SJCRH30 (cell line): ENCODE data around the gene C2CD2L. TPM values are rescaled to one million over a fixed set of nuclear protein-coding genes. Genes with fewer than 3 reads are reported as not detected.

Source experiments
- DNase-seq, 2 experiments: peaks; one replicate each; pipeline ENCODE4 v3.0.0-alpha.2; 2015 to 2020
- H3K27ac ChIP-seq: fragments of 250-450 bp; sonication (Bioruptor Pico); 2 replicates; pipeline ENCODE4 v1.5.1; 2020; ENCODE audit warnings: mild to moderate bottlenecking, moderate library complexity
- H3K27me3 ChIP-seq: fragments of 250-450 bp; sonication (Bioruptor Pico); 2 replicates; pipeline ENCODE4 v1.5.1; 2020; ENCODE audit warnings: mild to moderate bottlenecking, moderate library complexity
- H3K36me3 ChIP-seq: fragments of 250-450 bp; sonication (Bioruptor Pico); 2 replicates; pipeline ENCODE4 v1.5.1; 2020; ENCODE audit warnings: mild to moderate bottlenecking, moderate library complexity
- H3K4me1 ChIP-seq: fragments of 250-450 bp; sonication (Bioruptor Pico); 2 replicates; pipeline ENCODE4 v1.5.1; 2020; ENCODE audit warnings: mild to moderate bottlenecking, moderate library complexity
- H3K4me3 ChIP-seq: fragments of 250-450 bp; sonication (Bioruptor Pico); 2 replicates; pipeline ENCODE4 v1.5.1; 2020; ENCODE audit warnings: mild to moderate bottlenecking, moderate library complexity
- H3K9me3 ChIP-seq: fragments of 250-450 bp; sonication (Bioruptor Pico); replicated peaks from 2 replicates; pipeline ENCODE4 v1.5.1; 2020; ENCODE audit warnings: mild to moderate bottlenecking, moderate library complexity
- total RNA-seq: library from RNA; depleted of rRNA; stranded (reverse); fragments of >200 nt; shearing (Covaris generic); gene quantifications from 2 replicates; pipeline ENCODE4 v1.2.3, GENCODE V29; 2014

C2CD2L gene
- total RNA-seq, 1 experiment from 2014 or later = 4.8 TPM

- no peaks in the 10 kb centered on the region for H3K36me3 ChIP-seq
- DNase-seq = peak in 1 of 2 experiments; percentile 19
- H3K4me1 ChIP-seq = no peaks in the 10 kb centered on the region; the same call in 1 of the 2 replicates
- H3K4me3 ChIP-seq = no peak overlapping the region
- H3K27me3 ChIP-seq = peaks cover 11% of the 10 kb centered on the region; the same call in 1 of the 2 replicates
- H3K9me3 ChIP-seq = no peaks in the 10 kb centered on the region
- H3K27ac ChIP-seq = no peak overlapping the region
These were observed 40.6 kb downstream of the C2CD2L start for GRCh38 chr11:119147604-119148333.

GRCh38 chr11:119148720-119149017 is 41.5 kb downstream of the C2CD2L start:
- peak overlapping the region; percentile 60 for H3K4me3 ChIP-seq
- peaks cover 13% of the 10 kb centered on the region; the same call in 1 of the 2 replicates for H3K27me3 ChIP-seq
- no peaks in the 10 kb centered on the region for H3K9me3 ChIP-seq
- no peaks in the 10 kb centered on the region; the same call in 1 of the 2 replicates for H3K4me1 ChIP-seq
- H3K27ac ChIP-seq = no peak overlapping the region
- DNase-seq = no peak
- H3K36me3 ChIP-seq = no peaks in the 10 kb centered on the region

- H3K27me3 ChIP-seq = peaks cover 13% of the 10 kb centered on the region; the same call in 1 of the 2 replicates
These were observed 42.1 kb downstream of the C2CD2L start, which contains the start of gene ABCG4 for GRCh38 chr11:119149018-119149785. Gene ABCG4 (plus strand): TSS chr11:119149052. CDS start chr11:119149966, 914 bp downstream.

GRCh38 chr11:119149786-119150275 is 42.7 kb downstream of the C2CD2L start:
- peaks cover 13% of the 10 kb centered on the region; the same call in 1 of the 2 replicates for H3K27me3 ChIP-seq
- no peaks in the 10 kb centered on the region for H3K36me3 ChIP-seq
- DNase-seq = no peak
- H3K9me3 ChIP-seq = no peaks in the 10 kb centered on the region
- H3K27ac ChIP-seq = no peak overlapping the region
- peak overlapping the region; percentile 60 for H3K4me3 ChIP-seq
- no peaks in the 10 kb centered on the region; the same call in 1 of the 2 replicates for H3K4me1 ChIP-seq

More at GRCh38 chr11:119149018-119149785, 42.1 kb downstream of the C2CD2L start, which contains the start of gene ABCG4:
- no peak within 1 kb of the TSS for H3K27ac ChIP-seq
- no peaks in the 10 kb centered on the region for H3K9me3 ChIP-seq
- DNase-seq = peak; percentile 30 to 37
- no peaks in the 10 kb centered on the region; the same call in 1 of the 2 replicates for H3K4me1 ChIP-seq
- no peaks in the 10 kb centered on the region for H3K36me3 ChIP-seq
- H3K4me3 ChIP-seq = peak within 1 kb of the TSS; percentile 60

- Histone ChIP-seq H3K27ac (no peak overlapping the region), H3K27me3 (peaks cover 13% of the 10 kb centered on the region; the same call in 1 of the 2 replicates), H3K4me1 (no peaks in the 10 kb centered on the region; the same call in 1 of the 2 replicates), H3K4me3 (no peak overlapping the region), H3K9me3 (no peaks in the 10 kb centered on the region), H3K36me3 (no peaks in the 10 kb centered on the region)
- no peak for DNase-seq
These were observed 44.9 kb downstream of the C2CD2L start for GRCh38 chr11:119152043-119152442.

- Histone ChIP-seq H3K9me3 (no peaks in the 10 kb centered on the region), H3K27ac (no peak overlapping the region), H3K4me1 (no peaks in the 10 kb centered on the region; the same call in 1 of the 2 replicates), H3K4me3 (no peak overlapping the region), H3K36me3 (no peaks in the 10 kb centered on the region), H3K27me3 (peaks cover 13% of the 10 kb centered on the region; the same call in 1 of the 2 replicates)
- DNase-seq = no peak
These were observed 45.5 kb downstream of the C2CD2L start for GRCh38 chr11:119152604-119153003.

- no peak overlapping the region for H3K27ac ChIP-seq
- no peaks in the 10 kb centered on the region for H3K36me3 ChIP-seq
- no peaks in the 10 kb centered on the region for H3K9me3 ChIP-seq
- no peak overlapping the region for H3K4me3 ChIP-seq
- H3K27me3 ChIP-seq = peaks cover 13% of the 10 kb centered on the region; the same call in 1 of the 2 replicates
- H3K4me1 ChIP-seq = no peaks in the 10 kb centered on the region; the same call in 1 of the 2 replicates
- DNase-seq = no peak
These were observed 46.1 kb downstream of the C2CD2L start for GRCh38 chr11:119153049-119153818.

- Histone ChIP-seq H3K27ac (no peak overlapping the region), H3K36me3 (no peaks in the 10 kb centered on the region), H3K27me3 (peaks cover 13% of the 10 kb centered on the region; the same call in 1 of the 2 replicates), H3K4me3 (no peak overlapping the region), H3K4me1 (no peaks in the 10 kb centered on the region), H3K9me3 (no peaks in the 10 kb centered on the region)
- DNase-seq = no peak
These were observed 47.0 kb downstream of the C2CD2L start for GRCh38 chr11:119154178-119154577.

- H3K36me3 ChIP-seq = no peaks in the 10 kb centered on the region
- peak; percentile 36 for DNase-seq
- no peak overlapping the region for H3K4me3 ChIP-seq
- 0 out of 2 replicates have a peak, but pooled peaks cover 3% of the 10 kb centered on the region for H3K27me3 ChIP-seq
- no peak overlapping the region for H3K27ac ChIP-seq
- no peaks in the 10 kb centered on the region for H3K9me3 ChIP-seq
- H3K4me1 ChIP-seq = no peaks in the 10 kb centered on the region
These were observed 48.8 kb downstream of the C2CD2L start for GRCh38 chr11:119155733-119156492.

- Histone ChIP-seq H3K36me3 (no peaks in the 10 kb centered on the region), H3K4me3 (no peak overlapping the region), H3K27me3 (0 out of 2 replicates have a peak, but pooled peaks cover 3% of the 10 kb centered on the region), H3K4me1 (no peaks in the 10 kb centered on the region), H3K27ac (no peak overlapping the region), H3K9me3 (no peaks in the 10 kb centered on the region)
- no peak for DNase-seq
These were observed 49.4 kb downstream of the C2CD2L start for GRCh38 chr11:119156496-119156895.

- no peak for DNase-seq
- Histone ChIP-seq H3K9me3 (no peaks in the 10 kb centered on the region), H3K4me3 (no peak overlapping the region), H3K27me3 (0 out of 2 replicates have a peak, but pooled peaks cover 3% of the 10 kb centered on the region), H3K27ac (no peak overlapping the region), H3K4me1 (no peaks in the 10 kb centered on the region), H3K36me3 (no peaks in the 10 kb centered on the region)
These were observed 49.9 kb downstream of the C2CD2L start for GRCh38 chr11:119157063-119157462.

GRCh38 chr11:119158467-119158866 is 51.3 kb downstream of the C2CD2L start:
- no peaks in the 10 kb centered on the region for H3K36me3 ChIP-seq
- H3K27ac ChIP-seq = no peak overlapping the region
- no peaks in the 10 kb centered on the region for H3K4me1 ChIP-seq
- no peaks in the 10 kb centered on the region for H3K27me3 ChIP-seq
- DNase-seq = no peak
- no peak overlapping the region for H3K4me3 ChIP-seq
- no peaks in the 10 kb centered on the region for H3K9me3 ChIP-seq

- DNase-seq = no peak
- Histone ChIP-seq H3K27ac (no peak overlapping the region), H3K4me3 (no peak overlapping the region), H3K9me3 (no peaks in the 10 kb centered on the region), H3K27me3 (no peaks in the 10 kb centered on the region), H3K36me3 (no peaks in the 10 kb centered on the region), H3K4me1 (no peaks in the 10 kb centered on the region)
These were observed 53.0 kb downstream of the C2CD2L start for GRCh38 chr11:119160151-119160550.

- no peaks in the 10 kb centered on the region for H3K4me1 ChIP-seq
- DNase-seq = no peak
- H3K9me3 ChIP-seq = no peaks in the 10 kb centered on the region
- no peak overlapping the region for H3K27ac ChIP-seq
- H3K36me3 ChIP-seq = no peaks in the 10 kb centered on the region
- H3K27me3 ChIP-seq = no peaks in the 10 kb centered on the region
- H3K4me3 ChIP-seq = no peak overlapping the region
These were observed 54.7 kb downstream of the C2CD2L start for GRCh38 chr11:119161871-119162270.
